HepG2 (cell line): ENCODE measurements around the gene C1orf159. TPM values are rescaled to one million over a fixed set of nuclear protein-coding genes. Genes with fewer than 3 reads are reported as not detected.
A peak's percentile ranks its signal among the peaks of the same experiment; 100 is the strongest.

ENCODE experiments used
- ARID4A ChIP-seq: sonication (generic); formaldehyde crosslinking; IDR thresholded peaks from 2 replicates; pipeline ENCODE4 v1.5.0; 2020; ENCODE audit warnings: mild to moderate bottlenecking, missing genetic modification reagents, borderline replicate concordance
- E2F2 ChIP-seq: sonication (generic); formaldehyde crosslinking; IDR thresholded peaks from 2 replicates; pipeline ENCODE4 v1.4.0; 2020; ENCODE audit warnings: missing genetic modification reagents, borderline replicate concordance
- EEA1 ChIP-seq: sonication (generic); formaldehyde crosslinking; IDR thresholded peaks from 2 replicates; pipeline ENCODE4 v1.5.1; 2020; ENCODE audit warnings: mild to moderate bottlenecking, missing genetic modification reagents, borderline replicate concordance
- FOXA3 ChIP-seq: IDR thresholded peaks from 2 replicates; pipeline ENCODE4 v1.6.1; 2016; ENCODE audit warnings: missing genetic modification reagents, missing compliant biosample characterization
- FOXK2 ChIP-seq: fragments of 450-650 bp; IDR thresholded peaks from 2 replicates; pipeline ENCODE4 v1.6.1; 2016
- KAT7 ChIP-seq: IDR thresholded peaks from 2 replicates; pipeline ENCODE4 v1.6.1; 2018; ENCODE audit warnings: borderline replicate concordance, missing compliant biosample characterization
- KLF12 ChIP-seq: sonication (generic); formaldehyde crosslinking; IDR thresholded peaks from 2 replicates; pipeline ENCODE4 v1.4.0; 2020; ENCODE audit warnings: missing genetic modification reagents, borderline replicate concordance
- NCOA2 ChIP-seq: sonication (generic); formaldehyde crosslinking; IDR thresholded peaks from 2 replicates; pipeline ENCODE4 v1.8.0; 2022; ENCODE audit warnings: inconsistent platforms
- NR3C1 ChIP-seq: sonication (generic); formaldehyde crosslinking; IDR thresholded peaks from 2 replicates; pipeline ENCODE4 v1.4.0; 2020; ENCODE audit warnings: missing genetic modification reagents
- PAWR ChIP-seq: sonication (generic); formaldehyde crosslinking; IDR thresholded peaks from 2 replicates; pipeline ENCODE4 v1.4.0; 2020; ENCODE audit warnings: missing genetic modification reagents, mild to moderate bottlenecking, borderline replicate concordance
- SAP130 ChIP-seq: IDR thresholded peaks from 2 replicates; pipeline ENCODE4 v1.6.1; 2016; ENCODE audit warnings: low read depth
- SUZ12 ChIP-seq: fragments of 150-350 bp; IDR thresholded peaks from 2 replicates; pipeline ENCODE4 v1.6.1; 2014; ENCODE audit warnings: low read depth, low read length
- THAP11 ChIP-seq: IDR thresholded peaks from 2 replicates; pipeline ENCODE4 v1.6.1; 2016; ENCODE audit warnings: missing biosample characterization, missing genetic modification reagents
- U2AF2 ChIP-seq: fragments of 200-400 bp; formaldehyde crosslinking; IDR thresholded peaks from 2 replicates; pipeline ENCODE4 v1.6.1; 2017; ENCODE audit warnings: low read depth, mild to moderate bottlenecking, low read length
- XBP1 ChIP-seq: sonication (generic); formaldehyde crosslinking; IDR thresholded peaks from 2 replicates; pipeline ENCODE4 v1.5.0; 2020; ENCODE audit warnings: missing genetic modification reagents
- ZNF230 ChIP-seq: sonication (generic); formaldehyde crosslinking; IDR thresholded peaks from 2 replicates; pipeline ENCODE4 v1.4.0; 2020; ENCODE audit warnings: mild to moderate bottlenecking, missing genetic modification reagents
- ZNF253 ChIP-seq: sonication (generic); formaldehyde crosslinking; IDR thresholded peaks from 2 replicates; pipeline ENCODE4 v1.8.0; 2022; ENCODE audit warnings: mild to moderate bottlenecking, missing genetic modification reagents, borderline replicate concordance
- ZNF30 ChIP-seq: sonication (generic); formaldehyde crosslinking; IDR thresholded peaks from 2 replicates; pipeline ENCODE4 v1.5.0; 2020; ENCODE audit warnings: mild to moderate bottlenecking, missing genetic modification reagents
- ZNF414 ChIP-seq: sonication (generic); formaldehyde crosslinking; IDR thresholded peaks from 2 replicates; pipeline ENCODE4 v1.5.0; 2020; ENCODE audit warnings: missing genetic modification reagents
- ZNF484 ChIP-seq: sonication (generic); formaldehyde crosslinking; IDR thresholded peaks from 2 replicates; pipeline ENCODE4 v1.5.1; 2020; ENCODE audit warnings: mild to moderate bottlenecking, low read depth, missing genetic modification reagents, borderline replicate concordance
- ZNF549 ChIP-seq: sonication (generic); formaldehyde crosslinking; IDR thresholded peaks from 2 replicates; pipeline ENCODE4 v1.5.0; 2020; ENCODE audit warnings: missing genetic modification reagents
- ZNF724P ChIP-seq: sonication (generic); formaldehyde crosslinking; IDR thresholded peaks from 2 replicates; pipeline ENCODE4 v1.8.0; 2022; ENCODE audit warnings: missing genetic modification reagents, borderline replicate concordance
- ZNF879 ChIP-seq: sonication (generic); formaldehyde crosslinking; IDR thresholded peaks from 2 replicates; pipeline ENCODE4 v1.8.1; 2023; ENCODE audit warnings: missing genetic modification reagents
- polyA plus RNA-seq, 8 experiments: library from polyadenylated mRNA; depleted of rRNA in 3 of 8; stranded (reverse) in 7 of 8; unstranded in 1 of 8; fragments of >200 nt; fragmentation: Illumina TruSeq in 4 of 8; extraction: Trizol in 4 of 8; gene quantifications; 2 replicates each; pipeline versions ENCODE4 v1.2.1 to v1.2.3, GENCODE V29; 2011 to 2016; ENCODE audit warnings: low read depth in 4 of 8, missing spikeins in 1 of 8, mixed read lengths in 1 of 8; ENCODE audit not compliant: insufficient read depth in 1 of 8
- total RNA-seq, 5 experiments: library from RNA; depleted of rRNA; stranded (reverse); fragments of >200 nt; fragmentation: Illumina TruSeq; extraction: Trizol; gene quantifications; 2 replicates each; pipeline ENCODE4 v1.2.3, GENCODE V29; 2016; ENCODE audit warnings: low read depth in 1 of 5

Gene C1orf159
- total and polyA plus RNA-seq, 2 of the 13 experiments (the other 11 are each of a cell fraction or from before 2014, with no cell fraction given) = 3.8 to 6.7 TPM

GRCh38 chr1:1063945-1064831 lies 51.7 kb downstream of the C1orf159 start (continued):
- peak; percentile 75; the same call in 1 of the 2 replicates for TF ChIP-seq ZNF414
- no peak for TF ChIP-seq E2F2 (CRISPR knock-in tag)
- TF ChIP-seq NCOA2 (CRISPR knock-in tag) = no peak
- TF ChIP-seq KAT7 = no peak; the same call in 1 of the 2 replicates
- TF ChIP-seq EEA1 = no peak
- peak; percentile 31; the same call in 1 of the 2 replicates for TF ChIP-seq ZNF879 (CRISPR knock-in tag)
- TF ChIP-seq KLF12 (CRISPR knock-in tag) = no peak
- TF ChIP-seq ZNF253 (CRISPR knock-in tag) = 0 out of 2 replicates have a peak, but pooled peaks have one; percentile 81
- TF ChIP-seq THAP11 = peak; percentile 59; the same call in 1 of the 2 replicates
- no peak for TF ChIP-seq ZNF230 (CRISPR knock-in tag)
- TF ChIP-seq SUZ12 = no peak
- TF ChIP-seq U2AF2 = no peak
- TF ChIP-seq FOXA3 = peak; percentile 43
- peak; percentile 97 for TF ChIP-seq SAP130 (CRISPR knock-in tag)
- TF ChIP-seq ZNF549 (CRISPR knock-in tag) = no peak
- no peak for TF ChIP-seq ZNF484 (CRISPR knock-in tag)
- TF ChIP-seq PAWR (CRISPR knock-in tag) = no peak
- no peak for TF ChIP-seq NR3C1
- TF ChIP-seq ARID4A = peak; percentile 76
- no peak for TF ChIP-seq FOXK2
- no peak for TF ChIP-seq ZNF30
- no peak for TF ChIP-seq XBP1 (CRISPR knock-in tag)
- TF ChIP-seq ZNF724P (CRISPR knock-in tag) = peak; percentile 38; the same call in 1 of the 2 replicates
